HG03558 (cell line): ENCODE measurements around the gene KRT20.
"Not testable (repeated sequence)": the region's sequence is repeated elsewhere in the genome, so short reads cannot be mapped to it uniquely, and the experiment has no call there.

Experiments used
- ATAC-seq: cut with Tn5 transposase; IDR thresholded peaks from one replicate; pipeline ENCODE4 v1.9.1; 2021; ENCODE audit warnings: moderate number of reproducible peaks; ENCODE audit not compliant: unreplicated experiment; ENCODE audit errors: extremely low read depth

KRT20 gene

DNA sequence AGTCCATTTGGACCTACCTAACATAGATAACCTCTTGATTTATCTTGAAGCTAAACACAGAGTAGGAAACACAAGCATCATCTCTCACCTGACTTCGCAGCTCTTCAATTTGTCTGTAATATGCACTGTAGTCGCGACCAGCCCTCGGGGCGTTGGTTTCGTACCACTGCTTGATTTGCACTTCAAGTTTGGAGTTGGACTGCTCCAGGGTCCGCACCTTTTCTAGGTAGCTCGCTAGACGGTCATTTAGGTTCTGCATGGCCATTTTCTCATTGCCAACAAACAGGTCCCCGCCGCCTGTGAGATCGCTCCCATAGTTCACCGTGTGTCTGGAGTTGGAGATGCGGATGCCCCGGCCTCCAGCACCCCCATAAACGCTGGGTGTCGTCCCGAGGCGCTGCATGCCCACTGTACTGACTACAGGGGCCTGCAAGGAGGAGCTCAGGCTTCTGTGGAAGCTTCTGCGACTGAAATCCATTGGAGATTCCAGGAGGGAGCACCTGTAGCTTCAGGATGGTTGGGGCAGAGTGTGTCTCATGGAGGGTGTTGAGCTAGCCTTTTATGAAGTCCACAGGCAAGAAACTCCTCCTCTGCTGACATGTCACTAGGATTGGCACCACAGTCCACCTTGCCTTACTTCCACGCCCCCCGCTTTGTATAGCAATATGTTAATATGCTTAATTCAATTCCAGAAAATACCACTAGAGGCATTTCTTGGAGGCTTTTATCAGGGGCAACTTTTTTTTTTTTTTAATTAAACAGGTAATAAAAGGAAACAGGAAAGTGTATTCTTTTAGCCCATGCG lies at the start of gene KRT20:
Gene KRT20 (minus strand): TSS at position 535 of the 805 bp plus-strand sequence. CDS start 57 bp downstream, at position 478.
- no peak for ATAC-seq

- ATAC-seq = no peak
Measured at GRCh38 chr17:40932608-40933007, 47.6 kb upstream of the KRT20 start.

DNA sequence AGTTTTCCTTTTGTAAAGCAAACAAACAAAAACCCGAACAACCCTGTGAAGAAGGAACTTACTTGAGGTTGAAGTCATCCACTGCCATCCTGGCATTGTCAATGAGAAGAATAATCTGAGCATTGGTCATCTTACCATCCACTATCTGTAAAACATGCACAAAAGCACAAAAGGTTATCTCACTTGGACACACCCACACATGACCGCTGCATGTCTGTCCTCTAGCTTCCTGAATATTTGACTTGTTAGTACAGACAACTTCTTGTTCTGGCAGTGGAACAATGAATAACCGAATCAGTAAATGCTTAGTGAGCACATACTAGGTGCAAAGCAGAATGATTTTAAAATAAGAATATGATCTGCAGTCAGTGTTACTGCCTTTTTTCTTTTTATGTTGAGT lies 46.3 kb upstream of the KRT20 start:
- no peak for ATAC-seq

DNA sequence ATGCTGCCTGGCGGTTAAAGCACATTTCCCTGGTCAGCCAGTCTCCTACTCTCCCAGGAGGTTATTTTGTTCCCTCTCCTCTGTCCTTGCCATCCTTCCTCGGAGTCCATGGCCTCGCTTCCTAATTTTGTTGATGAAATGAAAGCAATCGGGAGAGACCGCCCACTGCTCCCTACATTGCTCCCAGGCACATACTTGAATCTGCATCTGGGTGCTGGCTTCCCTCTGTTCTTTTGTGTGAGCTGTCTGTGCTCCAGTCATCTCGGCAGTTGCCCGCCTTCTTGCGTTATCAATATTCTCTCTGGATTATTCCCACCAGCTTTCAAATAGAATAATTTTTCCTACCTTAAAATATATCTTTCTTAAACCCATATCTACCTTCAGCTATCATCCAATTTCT lies 41.3 kb upstream of the KRT20 start:
- no peak for ATAC-seq

- no peak for ATAC-seq
Measured at GRCh38 chr17:40922239-40922638, 37.2 kb upstream of the KRT20 start.

DNA sequence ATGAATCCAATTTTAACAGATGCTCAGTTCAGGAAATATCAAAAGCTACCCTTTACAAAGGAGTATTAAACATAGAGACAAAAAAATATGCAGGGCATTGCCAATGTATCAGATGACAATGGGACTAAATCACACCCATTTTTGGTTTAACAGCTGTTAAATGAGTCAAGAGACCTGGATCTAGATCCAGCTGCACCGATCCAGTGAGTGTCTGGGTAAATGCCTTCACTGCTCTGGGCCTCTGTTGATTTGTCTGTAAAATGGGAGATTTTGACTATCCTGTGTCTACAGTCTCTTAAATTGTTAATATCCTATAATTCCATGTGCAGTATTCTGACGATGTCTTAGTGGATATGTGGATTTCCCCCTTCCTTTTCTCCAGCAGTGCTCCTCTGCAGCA lies 36.0 kb upstream of the KRT20 start:
- no peak for ATAC-seq

GRCh38 chr17:40917116-40917515 lies 32.1 kb upstream of the KRT20 start:
- not testable (repeated sequence) for ATAC-seq

GRCh38 chr17:40916366-40916765 lies 31.3 kb upstream of the KRT20 start:
- no peak for ATAC-seq

- no peak for ATAC-seq
Measured at GRCh38 chr17:40915721-40916256, 30.7 kb upstream of the KRT20 start.

GRCh38 chr17:40915199-40915661 lies 30.2 kb upstream of the KRT20 start:
- ATAC-seq = no peak

DNA sequence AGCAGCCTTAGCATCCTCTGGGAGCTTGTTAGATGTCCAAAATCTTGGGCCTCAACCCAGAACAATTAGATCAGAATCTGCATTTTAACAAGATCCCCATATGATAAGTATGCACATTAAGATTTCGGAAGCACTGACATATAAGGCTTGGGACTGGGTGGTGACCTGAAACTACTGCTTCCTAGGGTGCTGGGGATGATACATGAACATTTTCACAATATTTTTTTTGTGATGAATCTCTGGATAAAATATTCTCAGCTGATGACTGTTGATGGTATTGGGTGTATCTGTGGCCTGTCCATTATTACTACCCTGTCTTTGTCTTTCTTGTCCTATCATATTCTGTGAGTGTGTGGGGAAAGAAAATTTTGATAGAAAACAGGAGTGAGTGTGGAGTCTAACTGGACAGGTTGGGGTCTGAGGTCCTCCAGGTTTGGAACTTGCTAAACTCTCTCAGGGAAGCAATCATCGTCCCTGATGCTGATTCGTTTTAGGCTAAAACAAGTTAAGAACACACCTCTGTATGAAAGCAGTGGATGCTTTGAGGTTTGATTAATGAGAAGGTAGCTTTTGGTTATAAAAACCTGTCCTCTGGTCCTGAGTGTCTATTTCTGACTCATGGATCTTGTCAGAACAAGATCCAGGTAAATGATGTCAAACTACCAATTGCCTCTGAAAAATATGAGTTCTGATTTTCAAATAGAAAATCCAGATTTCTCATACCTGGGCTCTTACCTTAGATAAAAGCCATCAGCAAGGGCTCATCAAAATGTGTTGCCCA lies 29.2 kb upstream of the KRT20 start:
- ATAC-seq = no peak

GRCh38 chr17:40912486-40913210 lies 27.6 kb upstream of the KRT20 start:
- ATAC-seq = no peak

- ATAC-seq = no peak
Measured at GRCh38 chr17:40910441-40910841, 25.4 kb upstream of the KRT20 start.

DNA sequence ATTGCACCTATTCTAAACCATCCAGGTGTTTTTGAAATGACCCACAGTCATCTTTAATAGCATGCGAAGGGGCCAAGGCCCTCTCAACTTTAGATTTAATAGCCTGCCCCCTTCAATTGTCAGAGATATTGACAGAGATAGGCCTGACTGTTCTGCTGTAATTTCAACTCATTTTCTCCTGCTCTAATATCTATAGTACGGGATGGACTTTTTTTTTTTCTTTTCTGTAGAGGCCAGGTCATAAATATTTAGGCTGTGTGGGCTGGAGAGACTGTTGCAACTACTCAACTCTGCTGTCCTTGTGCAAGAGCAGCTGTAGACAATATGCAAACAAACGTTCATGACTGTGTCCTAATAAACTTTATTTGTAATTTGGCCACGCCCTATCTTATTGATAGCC lies 24.7 kb upstream of the KRT20 start:
- ATAC-seq = no peak

- ATAC-seq = no peak
Measured at GRCh38 chr17:40909351-40909750, 24.3 kb upstream of the KRT20 start.

DNA sequence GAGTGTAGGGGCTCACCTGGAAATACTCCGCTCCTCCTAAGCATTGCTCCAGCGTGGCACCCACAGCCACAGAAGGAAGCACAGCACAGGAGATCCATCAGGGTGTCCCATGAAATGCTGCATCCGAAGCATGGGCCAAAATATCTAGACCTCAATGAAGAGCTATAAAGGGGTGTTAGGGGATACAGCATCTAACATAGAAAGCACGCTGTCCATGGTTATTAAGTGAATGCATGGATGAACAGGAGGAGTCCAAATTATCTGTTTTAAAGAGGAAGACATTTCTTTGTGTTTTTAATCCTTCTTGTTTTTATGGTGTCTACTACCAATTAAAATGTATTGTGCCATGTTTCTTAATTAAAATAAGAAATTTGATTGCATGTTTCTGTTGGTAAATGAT lies 21.6 kb upstream of the KRT20 start:
- ATAC-seq = no peak

DNA sequence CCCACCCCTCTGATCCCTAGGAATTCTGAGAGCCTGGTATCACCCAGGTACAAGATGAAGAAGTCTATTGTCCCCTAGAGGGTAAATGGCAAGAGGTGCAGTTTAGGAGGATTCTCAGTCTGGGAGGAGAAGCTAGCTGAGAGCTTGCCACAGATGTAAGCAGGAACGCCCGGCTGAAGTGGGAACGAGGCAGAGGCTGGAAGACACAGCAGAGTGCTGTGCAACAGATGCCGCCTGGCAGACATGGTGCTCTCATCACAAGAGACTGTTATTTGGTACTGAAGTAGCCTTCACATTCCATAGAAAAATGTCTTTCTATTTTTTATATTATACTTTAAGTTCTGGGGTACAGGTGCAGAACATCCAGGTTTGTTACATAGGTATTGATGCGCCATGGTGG lies 20.3 kb upstream of the KRT20 start:
- no peak for ATAC-seq

GRCh38 chr17:40903129-40903847 lies 18.2 kb upstream of the KRT20 start:
- ATAC-seq = no peak

GRCh38 chr17:40902498-40902897 lies 17.5 kb upstream of the KRT20 start:
- no peak for ATAC-seq

GRCh38 chr17:40901981-40902474 lies 17.0 kb upstream of the KRT20 start:
- ATAC-seq = no peak
